Measurements from ENCODE around the gene BAHCC1.

GRCh38 chr17:81455387-81455786, 60.1 kb downstream of the BAHCC1 start:
- TF ChIP-seq, protein P1, sequence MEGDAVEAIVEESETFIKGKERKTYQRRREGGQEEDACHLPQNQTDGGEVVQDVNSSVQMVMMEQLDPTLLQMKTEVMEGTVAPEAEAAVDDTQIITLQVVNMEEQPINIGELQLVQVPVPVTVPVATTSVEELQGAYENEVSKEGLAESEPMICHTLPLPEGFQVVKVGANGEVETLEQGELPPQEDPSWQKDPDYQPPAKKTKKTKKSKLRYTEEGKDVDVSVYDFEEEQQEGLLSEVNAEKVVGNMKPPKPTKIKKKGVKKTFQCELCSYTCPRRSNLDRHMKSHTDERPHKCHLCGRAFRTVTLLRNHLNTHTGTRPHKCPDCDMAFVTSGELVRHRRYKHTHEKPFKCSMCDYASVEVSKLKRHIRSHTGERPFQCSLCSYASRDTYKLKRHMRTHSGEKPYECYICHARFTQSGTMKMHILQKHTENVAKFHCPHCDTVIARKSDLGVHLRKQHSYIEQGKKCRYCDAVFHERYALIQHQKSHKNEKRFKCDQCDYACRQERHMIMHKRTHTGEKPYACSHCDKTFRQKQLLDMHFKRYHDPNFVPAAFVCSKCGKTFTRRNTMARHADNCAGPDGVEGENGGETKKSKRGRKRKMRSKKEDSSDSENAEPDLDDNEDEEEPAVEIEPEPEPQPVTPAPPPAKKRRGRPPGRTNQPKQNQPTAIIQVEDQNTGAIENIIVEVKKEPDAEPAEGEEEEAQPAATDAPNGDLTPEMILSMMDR (IDR thresholded peaks at IDR 0.05; ENCODE audit: low read length): no peak
- no peak for TF ChIP-seq EZH2 (IDR thresholded peaks at IDR 0.05; ENCODE audit: borderline replicate concordance, low read length)

Measured in OCI-LY1 (cell line).